Spinal cord (tissue), 10 donors: Measurements from ENCODE around the gene TMEM250. TPM values are rescaled to one million over a fixed set of nuclear protein-coding genes. Genes with fewer than 3 reads are reported as not detected.
"Not testable (repeated sequence)": the region's sequence is repeated elsewhere in the genome, so short reads cannot be mapped to it uniquely, and the experiment has no call there.

Experiments
- DNase-seq, 6 donors: peaks; one replicate each; pipeline versions ENCODE4 v3.0.0 to v3.0.0-alpha.2; 2013 to 2015; ENCODE audit warnings: low spot score in 6 of 6, low read depth in 4 of 6
- H3K27ac ChIP-seq: one replicate; pipeline ENCODE4 v1.5.1; 2013; ENCODE audit warnings: low read depth, low read length, control low read depth
- H3K27me3 ChIP-seq: one replicate; pipeline ENCODE4 v1.6.1; 2013; ENCODE audit warnings: low read length; ENCODE audit not compliant: control insufficient read depth, insufficient read depth
- H3K36me3 ChIP-seq: one replicate; pipeline ENCODE4 v1.6.1; 2013; ENCODE audit warnings: low read length; ENCODE audit not compliant: control insufficient read depth, insufficient read depth
- H3K4me1 ChIP-seq: one replicate; pipeline ENCODE4 v1.6.1; 2013; ENCODE audit warnings: low read length; ENCODE audit not compliant: control insufficient read depth, insufficient read depth
- H3K4me3 ChIP-seq: one replicate; pipeline ENCODE4 v1.5.1; 2013; ENCODE audit warnings: low read depth, low read length, control low read depth
- H3K9me3 ChIP-seq: one replicate; pipeline ENCODE4 v1.6.1; 2013; ENCODE audit warnings: low read length; ENCODE audit not compliant: control insufficient read depth, insufficient read depth
- WGBS: methylation state at CpG from one replicate; pipeline ENCODE4 v1.1.5; 2013; ENCODE audit warnings: missing lambda C conversion rate; ENCODE audit not compliant: insufficient coverage; 5-methylcytosine and 5-hydroxymethylcytosine counted together
- polyA plus RNA-seq, 2 donors: library from polyadenylated mRNA; unstranded; fragments of 120-200 nt; gene quantifications; one replicate each; pipeline ENCODE4 v1.2.1, GENCODE V29; 2013; ENCODE audit not compliant: insufficient read length in 2 of 2
- total RNA-seq, 2 donors: library from RNA; depleted of rRNA in 1 of 2; stranded (reverse); fragments of 120-200 nt in 1 of 2; fragments of >200 nt in 1 of 2; gene quantifications; one replicate each; pipeline versions ENCODE4 v1.2.3 to v1.2.4, GENCODE V29; 2013 to 2014
- donor health status: healthy.

TMEM250 gene
- total and polyA plus RNA-seq, 4 donors: 14.1 to 27.2 (median 25.3) TPM

DNA sequence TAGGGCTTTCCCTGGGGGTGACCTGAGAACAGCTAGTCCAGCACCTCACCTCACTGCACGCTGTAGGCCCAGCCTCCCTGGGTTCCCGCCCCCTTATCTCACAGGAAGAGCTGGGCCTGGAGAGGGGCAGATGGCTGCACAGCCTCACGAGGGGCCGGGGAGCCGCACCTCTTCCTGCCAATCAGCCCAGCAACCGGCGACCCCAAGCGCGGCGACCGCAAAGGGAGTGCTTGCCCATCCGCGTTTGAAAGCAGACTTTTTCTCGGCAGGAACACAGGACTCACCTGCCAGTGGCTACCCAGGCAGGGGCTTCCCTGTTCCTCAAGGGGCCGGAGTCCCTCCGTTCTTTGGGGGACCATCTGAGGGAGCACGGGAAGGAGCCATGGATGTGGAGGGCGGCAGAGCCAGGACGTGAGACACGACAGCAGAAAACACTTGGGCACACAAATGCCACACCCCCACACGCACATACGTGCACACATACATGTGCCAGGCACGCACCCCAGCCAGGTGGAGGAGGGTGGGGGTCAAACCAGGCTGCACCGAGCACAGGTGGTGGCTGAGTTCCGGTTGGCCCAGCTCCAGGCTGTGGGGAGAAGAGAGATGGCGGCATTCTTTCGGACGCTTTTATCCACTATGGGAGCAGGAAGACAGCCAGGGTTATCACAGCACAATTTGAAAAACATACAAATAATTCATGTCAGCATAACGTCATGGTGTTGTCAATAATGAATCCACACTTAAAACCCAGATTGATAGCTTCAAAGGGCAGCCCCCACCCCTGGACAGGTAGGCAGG lies 11.3 kb downstream of the TMEM250 start:
- 66% methylated on average over 20 of the region's 29 CpGs for WGBS
- no peak overlapping the region for H3K4me3 ChIP-seq

DNA sequence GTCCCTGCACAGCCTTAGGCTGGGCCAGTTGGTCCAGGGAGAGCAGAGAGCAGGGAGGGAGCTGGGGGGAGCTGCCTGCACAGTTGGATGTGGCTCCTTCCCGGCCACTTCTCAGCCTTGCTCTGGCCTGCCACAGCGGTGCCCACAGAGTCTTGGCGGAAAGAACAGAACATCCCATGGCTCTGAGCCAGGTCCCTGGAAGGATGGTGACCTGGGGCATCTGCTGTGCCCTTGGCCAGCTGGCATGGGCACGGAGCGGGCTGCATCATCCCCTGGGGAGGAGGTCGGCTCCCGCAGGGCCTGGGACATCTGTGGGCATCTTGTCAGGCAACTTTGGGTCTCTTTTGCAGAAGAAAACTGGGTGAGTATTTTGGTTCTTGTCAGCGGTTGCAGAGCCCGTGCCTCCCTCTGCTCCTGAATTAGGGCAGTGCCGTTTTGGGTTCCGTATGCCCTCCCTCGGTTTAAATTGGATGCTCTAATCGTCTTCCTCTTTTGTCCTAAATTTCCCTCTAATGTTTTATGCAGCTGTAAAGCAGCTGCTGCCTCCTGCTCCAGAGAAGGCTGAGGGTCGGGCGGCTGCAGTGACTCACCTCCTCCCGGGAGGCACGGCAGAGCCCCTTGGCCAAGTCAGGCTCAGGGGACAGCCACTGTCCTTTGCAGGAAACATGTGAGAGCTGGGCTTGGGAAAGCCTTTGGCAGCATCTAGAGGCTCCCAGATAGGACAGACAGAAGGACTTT lies 13.1 kb downstream of the TMEM250 start:
- Histone ChIP-seq H3K4me1 (peaks cover 53% of the 10 kb centered on the region), H3K4me3 (no peak overlapping the region), H3K9me3 (no peaks in the 10 kb centered on the region), H3K27ac (no peak overlapping the region), H3K27me3 (peaks cover 4% of the 10 kb centered on the region), H3K36me3 (peaks cover 12% of the 10 kb centered on the region)
- DNase-seq: no peak
- WGBS: 31% methylated on average over 15 of the region's 17 CpGs

More for the DNA sequence above, 11.3 kb downstream of the TMEM250 start:
- peaks cover 25% of the 10 kb centered on the region for H3K36me3 ChIP-seq
- H3K27ac ChIP-seq: no peak overlapping the region
- H3K9me3 ChIP-seq: no peaks in the 10 kb centered on the region
- DNase-seq: no peak
- H3K27me3 ChIP-seq: peaks cover 4% of the 10 kb centered on the region
- H3K4me1 ChIP-seq: peaks cover 61% of the 10 kb centered on the region

DNA sequence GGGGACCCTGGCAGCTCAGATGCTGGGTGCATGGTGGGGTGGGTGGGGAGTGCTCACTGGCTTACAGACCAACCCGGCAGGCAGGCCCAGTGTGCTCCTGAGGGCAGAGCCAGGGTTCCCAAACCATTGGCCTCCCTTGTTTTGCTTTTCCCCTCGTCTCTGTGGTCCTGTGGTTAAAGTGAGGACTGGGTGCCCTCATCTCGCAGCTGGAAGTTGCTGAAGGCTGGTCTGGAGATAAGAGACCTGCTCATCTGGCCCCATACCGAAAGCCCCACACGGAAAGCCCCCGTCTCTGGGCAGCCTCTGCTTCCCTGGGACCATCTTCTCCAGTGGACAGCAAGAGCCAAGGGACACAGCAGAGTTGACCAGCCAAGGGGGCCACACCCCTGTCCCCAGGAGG lies 13.8 kb downstream of the TMEM250 start:
- H3K27me3 ChIP-seq: peaks cover 4% of the 10 kb centered on the region
- H3K9me3 ChIP-seq: no peaks in the 10 kb centered on the region
- peaks cover 52% of the 10 kb centered on the region for H3K4me1 ChIP-seq
- DNase-seq: no peak
- H3K36me3 ChIP-seq: peaks cover 9% of the 10 kb centered on the region
- no peak overlapping the region for H3K27ac ChIP-seq
- 78% methylated on average over 6 of the region's 6 CpGs for WGBS
- no peak overlapping the region for H3K4me3 ChIP-seq

DNA sequence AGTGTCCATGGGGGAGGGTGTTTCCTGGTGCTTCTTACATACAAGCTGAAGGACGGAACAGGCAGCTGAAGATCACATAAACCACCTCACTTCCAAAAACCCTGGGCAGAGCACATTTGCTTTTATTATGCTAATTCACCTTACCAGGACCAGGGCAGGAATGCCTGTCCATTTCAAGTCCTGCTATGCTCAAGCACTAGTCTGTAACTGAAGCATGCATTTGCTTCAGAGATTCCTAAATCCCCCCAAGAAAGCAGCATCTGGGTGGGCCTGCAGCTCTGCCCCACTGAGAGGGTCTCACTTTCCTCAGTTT lies 14.2 kb downstream of the TMEM250 start:
- no peak overlapping the region for H3K27ac ChIP-seq

DNA sequence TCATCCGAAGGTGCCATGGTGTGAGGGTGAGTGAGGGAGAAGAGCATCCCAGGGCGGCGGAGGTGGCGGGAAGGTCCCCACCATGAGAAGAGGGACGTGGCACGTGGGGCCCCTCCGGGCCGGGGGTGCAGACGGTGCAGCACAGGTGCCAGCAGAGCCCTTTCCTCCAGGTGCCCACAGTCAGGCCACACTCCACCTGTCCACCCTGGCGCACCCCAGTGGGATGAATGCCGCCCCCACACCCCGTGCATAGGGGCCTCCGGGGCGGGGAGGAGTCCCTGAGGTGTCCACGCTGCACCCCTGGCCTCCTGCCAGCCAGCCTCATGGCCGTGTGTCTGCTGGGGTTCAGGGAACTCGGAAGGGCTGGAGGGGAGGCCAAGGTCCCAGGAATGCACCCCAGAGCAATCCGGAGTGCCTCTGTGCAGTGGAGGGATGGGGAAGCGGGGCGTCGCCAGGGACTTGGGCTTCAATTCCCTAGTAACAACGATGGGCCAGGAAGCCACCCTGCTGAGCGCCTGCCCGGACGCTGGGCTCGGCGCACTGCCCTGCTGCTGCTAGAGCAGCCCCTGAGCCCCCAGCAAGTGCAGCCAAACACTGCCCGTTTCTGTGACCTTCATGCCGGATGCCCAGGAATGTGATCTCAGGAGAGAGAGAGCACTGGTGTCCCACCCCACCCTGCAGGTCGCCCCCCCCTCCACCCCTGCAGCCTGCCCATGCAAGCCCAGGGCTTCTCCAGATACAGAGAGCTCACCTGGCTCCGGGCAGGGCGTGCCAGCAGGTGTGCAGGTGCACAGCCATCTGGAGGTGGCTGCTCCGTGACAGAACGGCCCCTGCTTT lies 14.8 kb downstream of the TMEM250 start:
- no peak for DNase-seq
- peaks cover 7% of the 10 kb centered on the region for H3K36me3 ChIP-seq
- H3K9me3 ChIP-seq: no peaks in the 10 kb centered on the region
- 56% methylated on average over 32 of the region's 34 CpGs for WGBS
- no peak overlapping the region for H3K27ac ChIP-seq
- peaks cover 44% of the 10 kb centered on the region for H3K4me1 ChIP-seq
- peaks cover 6% of the 10 kb centered on the region for H3K27me3 ChIP-seq
- no peak overlapping the region for H3K4me3 ChIP-seq

More for the DNA sequence above, 14.2 kb downstream of the TMEM250 start:
- no peak overlapping the region for H3K4me3 ChIP-seq
- DNase-seq: no peak
- no peaks in the 10 kb centered on the region for H3K9me3 ChIP-seq
- WGBS: no CpG with 5 or more reads among the region's 1 CpG
- H3K36me3 ChIP-seq: peaks cover 9% of the 10 kb centered on the region
- peaks cover 4% of the 10 kb centered on the region for H3K27me3 ChIP-seq
- peaks cover 48% of the 10 kb centered on the region for H3K4me1 ChIP-seq

DNA sequence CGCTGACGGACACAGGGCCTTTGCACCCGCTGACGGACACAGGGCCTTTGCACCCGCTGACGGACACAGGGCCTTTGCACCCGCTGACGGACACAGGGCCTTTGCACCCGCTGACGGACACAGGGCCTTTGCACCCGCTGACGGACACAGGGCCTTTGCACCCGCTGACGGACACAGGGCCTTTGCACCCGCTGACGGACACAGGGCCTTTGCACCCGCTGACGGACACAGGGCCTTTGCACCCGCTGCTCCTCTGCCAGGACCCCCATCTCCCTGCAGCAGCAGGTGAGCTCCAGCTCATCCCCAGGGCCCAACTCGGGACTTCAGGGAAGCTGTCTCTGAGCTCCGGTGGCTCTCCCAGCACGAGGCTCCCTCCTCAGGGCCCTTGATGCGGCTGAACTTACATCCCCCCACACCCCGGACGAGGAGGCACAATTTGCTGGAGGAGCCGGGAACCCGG lies 17.0 kb downstream of the TMEM250 start:
- not testable (repeated sequence) for H3K9me3 ChIP-seq, H3K27me3 ChIP-seq, H3K27ac ChIP-seq, H3K4me3 ChIP-seq, H3K36me3 ChIP-seq, DNase-seq
- 91% methylated on average over 11 of the region's 27 CpGs for WGBS
- H3K4me1 ChIP-seq: peaks cover 41% of the 10 kb centered on the region

DNA sequence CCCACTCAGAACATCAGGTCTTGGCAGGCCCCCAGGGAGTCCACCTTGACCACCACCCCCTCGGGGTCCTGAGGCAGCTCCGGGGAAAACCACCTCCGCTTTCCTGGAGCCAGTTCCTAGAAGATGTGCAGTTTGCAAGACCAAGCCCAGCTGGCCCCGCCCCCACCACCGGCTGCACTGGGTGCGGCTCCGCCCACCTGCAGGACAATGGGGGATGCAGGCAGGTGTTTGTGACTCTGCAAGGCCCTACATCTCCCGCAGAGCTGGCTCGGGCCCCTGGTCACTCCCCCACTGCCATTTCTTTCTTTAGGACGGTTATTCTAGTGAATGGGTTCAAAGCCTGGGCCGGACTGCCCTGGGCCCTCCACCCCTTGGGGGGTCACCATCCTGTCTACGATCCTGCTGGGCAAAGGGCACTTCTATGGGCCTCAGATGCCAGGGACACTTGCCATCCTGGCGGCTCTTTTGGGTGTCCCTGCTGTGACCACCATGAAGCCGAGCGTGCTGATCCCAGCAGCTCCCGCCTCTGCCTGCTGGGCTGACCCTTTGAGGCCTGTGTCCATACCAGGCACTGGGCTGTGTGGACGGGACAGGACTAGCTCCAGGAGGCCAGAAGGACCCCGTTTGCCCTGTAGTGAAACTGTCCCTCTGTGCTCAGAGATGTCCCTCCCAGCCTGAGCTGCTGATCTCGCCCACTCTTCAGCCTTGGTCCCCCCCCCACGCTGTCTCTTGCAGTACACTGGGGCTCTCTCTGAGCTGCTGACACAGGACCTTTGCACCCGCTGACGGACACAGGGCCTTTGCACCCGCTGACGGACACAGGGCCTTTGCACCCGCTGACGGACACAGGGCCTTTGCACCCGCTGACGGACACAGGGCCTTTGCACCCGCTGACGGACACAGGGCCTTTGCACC lies 17.7 kb downstream of the TMEM250 start:
- Histone ChIP-seq H3K27me3 (peaks cover 6% of the 10 kb centered on the region), H3K4me1 (peaks cover 44% of the 10 kb centered on the region), H3K27ac (no peak overlapping the region), H3K36me3 (peaks cover 7% of the 10 kb centered on the region), H3K4me3 (no peak overlapping the region), H3K9me3 (no peaks in the 10 kb centered on the region)
- DNase-seq: no peak
- 55% methylated on average over 20 of the region's 30 CpGs for WGBS

DNA sequence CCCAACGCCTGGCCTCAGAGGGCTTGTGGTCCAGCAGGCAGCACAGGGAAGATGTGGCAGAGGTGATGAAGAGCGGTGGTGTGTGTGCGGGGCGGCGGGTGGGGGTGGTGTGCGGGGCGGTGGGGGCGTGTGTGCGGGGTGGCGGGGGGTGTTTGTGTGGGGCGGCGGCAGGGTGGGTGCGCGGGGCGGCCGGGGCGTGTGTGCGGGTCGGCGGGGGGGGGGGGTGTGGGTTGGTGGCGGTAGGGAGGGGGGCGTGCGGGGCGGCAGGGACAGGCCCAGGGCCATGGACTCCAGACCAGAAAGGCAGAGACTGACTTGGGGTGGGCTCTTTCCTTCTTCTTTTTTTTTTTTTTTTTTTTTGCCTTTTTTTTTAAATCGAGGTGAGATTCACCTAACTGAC lies 19.1 kb downstream of the TMEM250 start:
- DNase-seq: no peak
- WGBS: no CpG with 5 or more reads among the region's 25 CpGs
- Histone ChIP-seq H3K27me3 (peaks cover 2% of the 10 kb centered on the region), H3K36me3 (peaks cover 4% of the 10 kb centered on the region), H3K9me3 (no peaks in the 10 kb centered on the region), H3K4me3 (no peak overlapping the region), H3K27ac (no peak overlapping the region), H3K4me1 (peaks cover 34% of the 10 kb centered on the region)

DNA sequence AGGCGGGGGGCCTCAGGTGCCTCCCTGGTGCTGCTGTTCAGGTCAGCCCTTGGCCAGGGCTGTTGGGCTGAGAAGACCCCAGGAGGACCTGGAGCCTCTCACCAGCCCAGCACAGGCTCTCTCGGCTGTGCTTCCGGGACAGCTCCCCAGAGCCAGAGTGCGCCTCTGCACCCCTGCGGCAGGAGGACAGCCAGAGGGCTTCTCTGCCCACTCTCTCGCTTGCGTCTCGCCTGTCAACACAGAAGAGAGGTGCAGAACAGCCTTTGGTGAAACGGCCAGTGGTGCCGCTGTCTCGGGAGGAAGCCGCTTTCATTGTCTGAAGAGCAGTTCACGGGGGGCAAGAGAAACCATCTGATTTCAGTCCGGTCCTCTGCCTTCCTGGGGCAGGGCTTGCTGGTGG lies 19.8 kb downstream of the TMEM250 start:
- peaks cover 2% of the 10 kb centered on the region for H3K27me3 ChIP-seq
- no peaks in the 10 kb centered on the region for H3K9me3 ChIP-seq
- DNase-seq: no peak
- peaks cover 33% of the 10 kb centered on the region for H3K4me1 ChIP-seq
- 67% methylated on average over 13 of the region's 14 CpGs for WGBS
- no peak overlapping the region for H3K4me3 ChIP-seq
- peaks cover 5% of the 10 kb centered on the region for H3K36me3 ChIP-seq
- no peak overlapping the region for H3K27ac ChIP-seq
